Measurements from ENCODE around the gene NFATC4. TPM values are rescaled to one million over a fixed set of nuclear protein-coding genes. Genes with fewer than 3 reads are reported as not detected.

Gene NFATC4
- total RNA-seq, 1 experiment from 2014 or later: 7.6 TPM

DNA sequence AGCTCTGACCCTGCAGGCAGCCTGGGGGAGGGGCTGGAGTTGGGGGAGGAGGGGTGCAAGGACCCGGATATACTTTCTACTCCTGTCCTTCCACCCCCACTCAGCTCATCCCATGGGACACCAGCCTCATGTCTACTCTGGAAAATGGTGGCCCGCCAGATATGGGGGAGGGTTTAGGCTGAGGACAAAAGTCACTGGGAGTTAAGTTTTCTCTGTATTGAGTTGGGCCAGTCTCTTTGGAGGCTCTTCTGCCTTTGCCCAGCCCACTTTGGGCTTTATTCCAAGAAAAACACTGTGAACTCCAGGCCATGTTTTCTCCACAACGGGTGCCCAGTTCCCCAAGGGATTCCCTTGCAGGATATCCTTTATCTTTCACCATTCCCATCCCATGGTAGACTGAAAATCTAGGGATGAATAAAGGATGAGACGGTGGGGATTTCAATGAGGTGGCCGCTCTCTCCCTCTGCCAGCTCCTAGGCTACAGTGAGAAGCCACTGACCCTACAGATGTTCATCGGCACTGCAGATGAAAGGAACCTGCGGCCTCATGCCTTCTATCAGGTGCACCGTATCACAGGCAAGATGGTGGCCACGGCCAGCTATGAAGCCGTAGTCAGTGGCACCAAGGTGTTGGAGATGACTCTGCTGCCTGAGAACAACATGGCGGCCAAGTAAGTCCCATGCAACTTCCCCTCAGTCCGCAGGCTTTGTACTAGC, 4.9 kb downstream of the NFATC4 start:
- H3K27ac ChIP-seq (ENCODE audit: low read depth, low read length): no peak overlapping the region
- RAD21 ChIA-PET (ENCODE audit: low non-redundant PET in 1 of 2, low total read pairs in 2 of 2, uncharacterized antibody in 2 of 2, unreplicated experiment in 2 of 2): no interaction called here
- H2AFZ ChIP-seq (ENCODE audit: low read depth, low read length, poor library complexity, severe bottlenecking): no peak overlapping the region
- BruUV-seq (replicated peaks): no TSS peak
- no peaks in the 10 kb centered on the region for H3K27me3 ChIP-seq (ENCODE audit: insufficient read depth, low read length)
- intact Hi-C loops (cut with micrococcal nuclease): no loop called here
- POLR2A ChIA-PET: no interaction called here
- DNase-seq (ENCODE audit: low read depth, low spot score) (no peak), ATAC-seq (no peak)
- TF ChIP-seq, protein P1, sequence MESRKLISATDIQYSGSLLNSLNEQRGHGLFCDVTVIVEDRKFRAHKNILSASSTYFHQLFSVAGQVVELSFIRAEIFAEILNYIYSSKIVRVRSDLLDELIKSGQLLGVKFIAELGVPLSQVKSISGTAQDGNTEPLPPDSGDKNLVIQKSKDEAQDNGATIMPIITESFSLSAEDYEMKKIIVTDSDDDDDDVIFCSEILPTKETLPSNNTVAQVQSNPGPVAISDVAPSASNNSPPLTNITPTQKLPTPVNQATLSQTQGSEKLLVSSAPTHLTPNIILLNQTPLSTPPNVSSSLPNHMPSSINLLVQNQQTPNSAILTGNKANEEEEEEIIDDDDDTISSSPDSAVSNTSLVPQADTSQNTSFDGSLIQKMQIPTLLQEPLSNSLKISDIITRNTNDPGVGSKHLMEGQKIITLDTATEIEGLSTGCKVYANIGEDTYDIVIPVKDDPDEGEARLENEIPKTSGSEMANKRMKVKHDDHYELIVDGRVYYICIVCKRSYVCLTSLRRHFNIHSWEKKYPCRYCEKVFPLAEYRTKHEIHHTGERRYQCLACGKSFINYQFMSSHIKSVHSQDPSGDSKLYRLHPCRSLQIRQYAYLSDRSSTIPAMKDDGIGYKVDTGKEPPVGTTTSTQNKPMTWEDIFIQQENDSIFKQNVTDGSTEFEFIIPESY (IDR thresholded peaks at IDR 0.05; ENCODE audit: extremely low read depth, insufficient replicate concordance, low read length): no peak
- TF ChIP-seq POLR2AphosphoS5 (IDR thresholded peaks at IDR 0.05; ENCODE audit: low read depth, low read length) (no peak), YY1 (IDR thresholded peaks at IDR 0.05; ENCODE audit: extremely low read depth, insufficient replicate concordance, low read depth, low read length) (no peak), CEBPB (IDR thresholded peaks at IDR 0.05; ENCODE audit: low read depth) (no peak), TCF7L2 (IDR thresholded peaks at IDR 0.05; ENCODE audit: borderline replicate concordance, extremely low read depth, insufficient read depth, insufficient read length) (no peak), SIN3A (IDR thresholded peaks at IDR 0.05; ENCODE audit: low read depth) (no peak), SRF (IDR thresholded peaks at IDR 0.05; ENCODE audit: low read depth) (no peak), ZFX (IDR thresholded peaks at IDR 0.05) (no peak), POLR2A (IDR thresholded peaks at IDR 0.05; ENCODE audit: borderline replicate concordance, extremely low read depth, insufficient read depth, insufficient read length) (no peak), RAD21 (IDR thresholded peaks at IDR 0.05; ENCODE audit: low read depth) (no peak), EZH2phosphoT487 (IDR thresholded peaks at IDR 0.05; ENCODE audit: borderline replicate concordance) (no peak), JUND (IDR thresholded peaks at IDR 0.05) (no peak), EGR1 (IDR thresholded peaks at IDR 0.05; ENCODE audit: low read depth) (no peak), ZNF274 (IDR thresholded peaks at IDR 0.05; ENCODE audit: low read depth, low read length) (no peak), ELF1 (IDR thresholded peaks at IDR 0.05; ENCODE audit: borderline replicate concordance, low read depth) (no peak)
- TF ChIP-seq, protein P2, sequence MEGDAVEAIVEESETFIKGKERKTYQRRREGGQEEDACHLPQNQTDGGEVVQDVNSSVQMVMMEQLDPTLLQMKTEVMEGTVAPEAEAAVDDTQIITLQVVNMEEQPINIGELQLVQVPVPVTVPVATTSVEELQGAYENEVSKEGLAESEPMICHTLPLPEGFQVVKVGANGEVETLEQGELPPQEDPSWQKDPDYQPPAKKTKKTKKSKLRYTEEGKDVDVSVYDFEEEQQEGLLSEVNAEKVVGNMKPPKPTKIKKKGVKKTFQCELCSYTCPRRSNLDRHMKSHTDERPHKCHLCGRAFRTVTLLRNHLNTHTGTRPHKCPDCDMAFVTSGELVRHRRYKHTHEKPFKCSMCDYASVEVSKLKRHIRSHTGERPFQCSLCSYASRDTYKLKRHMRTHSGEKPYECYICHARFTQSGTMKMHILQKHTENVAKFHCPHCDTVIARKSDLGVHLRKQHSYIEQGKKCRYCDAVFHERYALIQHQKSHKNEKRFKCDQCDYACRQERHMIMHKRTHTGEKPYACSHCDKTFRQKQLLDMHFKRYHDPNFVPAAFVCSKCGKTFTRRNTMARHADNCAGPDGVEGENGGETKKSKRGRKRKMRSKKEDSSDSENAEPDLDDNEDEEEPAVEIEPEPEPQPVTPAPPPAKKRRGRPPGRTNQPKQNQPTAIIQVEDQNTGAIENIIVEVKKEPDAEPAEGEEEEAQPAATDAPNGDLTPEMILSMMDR (IDR thresholded peaks at IDR 0.05 in 2 of 3, conservative IDR thresholded peaks at IDR 0.05 in 1 of 3; ENCODE audit: borderline replicate concordance in 1 of 3, insufficient read depth in 1 of 3, low read depth in 2 of 3, low read length in 2 of 3): no peak
- TF ChIP-seq, protein P3, sequence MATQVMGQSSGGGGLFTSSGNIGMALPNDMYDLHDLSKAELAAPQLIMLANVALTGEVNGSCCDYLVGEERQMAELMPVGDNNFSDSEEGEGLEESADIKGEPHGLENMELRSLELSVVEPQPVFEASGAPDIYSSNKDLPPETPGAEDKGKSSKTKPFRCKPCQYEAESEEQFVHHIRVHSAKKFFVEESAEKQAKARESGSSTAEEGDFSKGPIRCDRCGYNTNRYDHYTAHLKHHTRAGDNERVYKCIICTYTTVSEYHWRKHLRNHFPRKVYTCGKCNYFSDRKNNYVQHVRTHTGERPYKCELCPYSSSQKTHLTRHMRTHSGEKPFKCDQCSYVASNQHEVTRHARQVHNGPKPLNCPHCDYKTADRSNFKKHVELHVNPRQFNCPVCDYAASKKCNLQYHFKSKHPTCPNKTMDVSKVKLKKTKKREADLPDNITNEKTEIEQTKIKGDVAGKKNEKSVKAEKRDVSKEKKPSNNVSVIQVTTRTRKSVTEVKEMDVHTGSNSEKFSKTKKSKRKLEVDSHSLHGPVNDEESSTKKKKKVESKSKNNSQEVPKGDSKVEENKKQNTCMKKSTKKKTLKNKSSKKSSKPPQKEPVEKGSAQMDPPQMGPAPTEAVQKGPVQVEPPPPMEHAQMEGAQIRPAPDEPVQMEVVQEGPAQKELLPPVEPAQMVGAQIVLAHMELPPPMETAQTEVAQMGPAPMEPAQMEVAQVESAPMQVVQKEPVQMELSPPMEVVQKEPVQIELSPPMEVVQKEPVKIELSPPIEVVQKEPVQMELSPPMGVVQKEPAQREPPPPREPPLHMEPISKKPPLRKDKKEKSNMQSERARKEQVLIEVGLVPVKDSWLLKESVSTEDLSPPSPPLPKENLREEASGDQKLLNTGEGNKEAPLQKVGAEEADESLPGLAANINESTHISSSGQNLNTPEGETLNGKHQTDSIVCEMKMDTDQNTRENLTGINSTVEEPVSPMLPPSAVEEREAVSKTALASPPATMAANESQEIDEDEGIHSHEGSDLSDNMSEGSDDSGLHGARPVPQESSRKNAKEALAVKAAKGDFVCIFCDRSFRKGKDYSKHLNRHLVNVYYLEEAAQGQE (IDR thresholded peaks at IDR 0.05; ENCODE audit: low read depth): no peak
- TF ChIP-seq, protein P4, sequence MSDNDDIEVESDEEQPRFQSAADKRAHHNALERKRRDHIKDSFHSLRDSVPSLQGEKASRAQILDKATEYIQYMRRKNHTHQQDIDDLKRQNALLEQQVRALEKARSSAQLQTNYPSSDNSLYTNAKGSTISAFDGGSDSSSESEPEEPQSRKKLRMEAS (IDR thresholded peaks at IDR 0.05): no peak
- TF ChIP-seq, protein P5, sequence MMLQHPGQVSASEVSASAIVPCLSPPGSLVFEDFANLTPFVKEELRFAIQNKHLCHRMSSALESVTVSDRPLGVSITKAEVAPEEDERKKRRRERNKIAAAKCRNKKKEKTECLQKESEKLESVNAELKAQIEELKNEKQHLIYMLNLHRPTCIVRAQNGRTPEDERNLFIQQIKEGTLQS (IDR thresholded peaks at IDR 0.05): no peak
- no peak overlapping the region for H3K4me2 ChIP-seq (ENCODE audit: low read length)
- CTCF ChIA-PET: no interaction called here
- no peak overlapping the region for H3K4me3 ChIP-seq (replicated peaks in 1 of 2; ENCODE audit: low read depth in 1 of 2, low read length in 2 of 2)
- no peak overlapping the region for H3K9ac ChIP-seq (ENCODE audit: low read length)
- peaks cover 5 to 12% of the 10 kb centered on the region in 2 experiments for H3K4me1 ChIP-seq (ENCODE audit: control insufficient read depth in 1 of 2, insufficient read depth in 2 of 2, low read length in 2 of 2)
- H3K9me3 ChIP-seq (ENCODE audit: control insufficient read depth in 1 of 2, insufficient read depth in 1 of 2, low read depth in 1 of 2, low read length in 2 of 2): no peaks in the 10 kb centered on the region
- no peaks in the 10 kb centered on the region for H3K9me2 ChIP-seq (ENCODE audit: insufficient read depth)
- no peaks in the 10 kb centered on the region for H3K36me3 ChIP-seq (ENCODE audit: control insufficient read depth in 1 of 2, insufficient read depth in 2 of 2, low read length in 2 of 2)
- no peaks in the 10 kb centered on the region for H3K79me2 ChIP-seq (ENCODE audit: insufficient read depth, low read length)
- H4K20me1 ChIP-seq (ENCODE audit: insufficient read depth): no peaks in the 10 kb centered on the region
